HG03575 (cell line): Measurements from ENCODE around the gene CDH4.

Experiments used
- ATAC-seq: cut with Tn5 transposase; IDR thresholded peaks from one replicate; pipeline ENCODE4 v1.9.1; 2021; ENCODE audit not compliant: unreplicated experiment, insufficient number of reproducible peaks, low FRiP score; ENCODE audit errors: extremely low read depth

Gene CDH4

GRCh38 chr20:61737812-61738443 lies 485.9 kb downstream of the CDH4 start:
- ATAC-seq = no peak

DNA sequence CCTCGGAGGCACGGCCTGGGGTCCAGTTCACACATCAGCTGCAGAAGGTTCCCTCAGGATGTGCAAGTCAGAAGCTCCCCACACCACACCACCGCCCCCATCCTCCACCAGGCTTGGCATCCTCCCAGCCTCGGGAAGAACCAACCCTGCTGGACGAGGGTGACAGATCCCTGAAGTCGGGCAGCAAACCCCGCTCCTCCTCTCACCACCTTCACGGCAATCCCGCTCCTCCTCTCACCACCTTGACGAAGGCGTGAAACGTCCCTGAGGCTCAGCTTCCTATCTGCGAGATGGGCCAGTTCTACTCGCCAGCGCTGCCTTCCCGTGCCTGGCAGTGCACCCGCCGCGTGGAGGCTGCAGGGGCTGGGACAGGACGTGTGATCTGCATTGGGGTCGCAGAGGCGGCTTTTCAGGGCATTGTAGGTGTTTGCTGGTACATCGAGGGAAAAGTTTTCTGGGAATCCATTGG lies 486.6 kb downstream of the CDH4 start:
- no peak for ATAC-seq

- ATAC-seq = no peak
Observed at GRCh38 chr20:61739086-61739831, 487.2 kb downstream of the CDH4 start.

GRCh38 chr20:61739832-61740118 lies 487.7 kb downstream of the CDH4 start:
- no peak for ATAC-seq

DNA sequence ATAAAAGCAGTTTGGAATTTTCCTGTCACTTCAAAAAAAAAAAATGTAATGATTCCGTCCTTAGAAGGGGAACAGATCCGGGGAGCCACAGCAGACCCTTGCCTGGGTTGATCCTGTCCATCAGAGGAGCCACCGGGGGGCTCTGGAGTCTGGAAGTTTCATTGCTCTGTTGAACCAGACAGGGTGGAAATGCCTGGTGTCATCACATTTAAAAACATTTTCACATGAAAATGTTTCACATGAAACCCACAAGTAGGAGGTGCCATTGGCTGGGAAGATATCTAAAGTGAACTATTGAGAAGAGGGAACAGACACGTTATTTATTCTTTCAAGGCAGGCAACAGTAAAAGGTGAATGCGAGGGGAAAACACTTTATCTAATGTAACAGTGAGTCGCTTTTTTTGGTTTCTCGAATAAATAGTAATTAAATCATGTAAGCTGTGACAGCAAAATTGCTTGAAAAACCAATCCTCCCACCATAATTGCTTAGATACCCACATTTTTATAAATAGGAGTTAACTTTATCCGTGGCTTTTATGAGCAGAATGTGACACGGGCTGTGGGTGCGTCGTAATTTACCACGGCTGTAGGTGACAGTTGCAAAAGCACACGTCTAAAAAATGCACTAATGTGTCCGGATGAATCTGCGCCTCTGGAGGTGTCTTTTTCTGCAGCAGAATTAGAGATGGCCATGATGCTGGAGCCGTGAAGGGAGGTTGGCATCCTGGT lies 490.2 kb downstream of the CDH4 start:
- no peak for ATAC-seq

GRCh38 chr20:61743606-61744005 lies 491.5 kb downstream of the CDH4 start:
- ATAC-seq = no peak

- no peak for ATAC-seq
Observed at GRCh38 chr20:61744691-61745396, 492.8 kb downstream of the CDH4 start.

DNA sequence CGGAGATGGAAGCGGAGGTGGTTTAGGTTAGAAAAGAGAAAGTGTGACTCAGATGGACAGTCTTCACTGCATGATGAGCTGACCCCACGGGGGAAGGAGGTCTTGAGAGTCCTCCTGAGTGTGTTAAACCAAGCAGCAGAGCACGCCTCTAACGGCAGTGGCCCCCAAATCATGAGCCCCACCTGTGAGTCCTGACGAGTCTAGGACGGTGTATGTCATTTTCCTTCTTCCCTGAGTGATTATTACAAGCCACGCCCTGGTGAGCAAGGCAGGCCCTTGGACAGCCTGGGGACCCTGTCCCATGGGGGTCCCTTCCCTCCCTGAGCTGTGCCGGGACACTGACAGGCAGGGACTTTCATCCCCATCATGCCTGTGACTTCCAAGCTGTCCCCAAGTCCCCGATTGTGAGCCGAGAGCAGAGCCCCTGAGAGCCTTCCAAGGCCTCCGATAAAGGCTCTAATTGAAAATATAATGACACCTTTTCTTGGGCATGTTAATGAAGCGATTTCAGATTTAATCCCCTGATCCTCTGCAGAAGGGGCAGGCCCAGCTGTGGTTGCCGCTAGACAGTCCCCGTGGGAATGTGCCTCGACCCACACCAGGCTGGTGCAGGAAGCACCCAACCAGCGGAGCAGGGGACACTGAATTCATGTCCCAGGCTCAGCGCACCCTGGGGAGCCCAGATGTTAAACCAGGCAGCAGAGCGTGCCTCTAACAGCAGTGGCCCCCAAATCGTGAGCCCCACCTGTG lies 493.5 kb downstream of the CDH4 start:
- ATAC-seq = no peak

DNA sequence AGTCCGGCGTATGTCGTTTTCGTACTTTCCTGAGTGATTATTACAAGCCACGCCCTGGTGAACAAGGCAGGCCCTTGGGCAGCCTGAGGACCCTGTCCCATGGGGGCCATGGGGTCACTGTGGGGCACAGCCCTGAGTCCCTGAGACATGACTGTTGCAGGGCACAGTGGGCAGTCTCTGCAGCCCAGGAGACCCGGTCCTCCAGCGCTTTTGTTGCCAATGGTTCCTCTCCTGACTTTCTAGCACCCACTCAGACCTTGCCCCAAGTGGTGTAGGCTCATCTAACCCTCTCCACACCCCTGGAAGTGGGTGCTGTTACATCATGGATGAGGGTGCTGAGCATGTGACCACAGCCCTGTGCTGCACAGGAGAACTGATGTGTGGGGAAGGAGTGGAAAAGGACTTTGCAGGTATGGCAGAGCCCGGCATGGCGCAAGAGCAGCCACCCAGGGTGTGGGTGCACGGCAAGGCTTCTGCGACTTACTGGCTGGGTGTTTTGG lies 494.1 kb downstream of the CDH4 start:
- no peak for ATAC-seq

- ATAC-seq = no peak
Observed at GRCh38 chr20:61746781-61747180, 494.7 kb downstream of the CDH4 start.

- no peak for ATAC-seq
Observed at GRCh38 chr20:61748376-61748775, 496.3 kb downstream of the CDH4 start.

DNA sequence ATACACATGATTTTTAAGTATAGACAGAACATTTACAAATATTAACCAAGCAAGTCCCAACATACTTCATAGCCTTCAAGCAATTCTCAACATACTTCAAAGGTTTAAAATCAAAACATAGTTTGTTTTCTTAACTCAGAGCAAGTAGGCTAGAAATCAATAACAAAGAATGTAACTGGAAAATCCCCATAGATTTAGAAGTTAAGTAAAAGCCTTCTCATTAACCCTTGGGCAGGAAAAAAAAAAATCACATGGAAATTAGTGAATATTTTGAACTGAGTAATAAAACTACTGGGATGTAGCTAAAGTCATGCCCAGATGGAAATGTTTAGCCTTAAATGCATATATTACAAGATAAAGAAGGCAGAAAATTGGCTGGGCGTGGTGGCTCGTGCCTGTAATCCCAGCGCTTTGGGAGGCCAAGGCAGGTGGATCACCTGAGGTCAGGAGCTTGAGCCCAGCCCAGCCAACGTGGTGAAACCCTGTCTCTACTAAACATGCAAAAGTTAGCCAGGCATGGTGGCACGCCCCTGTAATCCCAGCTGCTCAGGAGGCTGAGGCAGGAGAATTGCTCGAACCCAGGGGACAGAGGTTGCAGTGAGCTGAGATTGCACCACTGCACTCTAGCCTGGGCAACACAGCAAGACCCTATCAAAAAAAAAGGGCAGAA lies 497.5 kb downstream of the CDH4 start:
- no peak for ATAC-seq

- ATAC-seq = no peak
Observed at GRCh38 chr20:61750093-61750492, 498.0 kb downstream of the CDH4 start.

DNA sequence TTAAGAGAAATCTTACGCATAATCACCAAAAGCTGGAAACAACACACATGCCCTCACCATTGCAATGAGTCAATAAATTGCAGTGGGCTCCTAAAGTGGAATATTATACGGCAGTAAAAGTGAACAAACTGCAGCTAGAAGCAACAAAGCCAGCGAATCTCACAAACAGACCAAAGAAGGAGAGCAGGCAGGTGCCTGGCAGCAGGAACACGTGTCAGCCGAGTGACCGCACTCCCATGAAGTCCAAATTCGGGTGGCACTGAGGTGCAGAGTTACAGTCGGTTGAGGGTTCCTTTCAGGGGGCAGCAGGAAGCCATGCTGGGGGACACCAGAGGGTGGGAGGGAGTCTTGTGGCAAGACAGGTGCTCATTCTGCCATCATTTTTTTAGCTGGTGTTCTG lies 500.5 kb downstream of the CDH4 start:
- ATAC-seq = no peak

DNA sequence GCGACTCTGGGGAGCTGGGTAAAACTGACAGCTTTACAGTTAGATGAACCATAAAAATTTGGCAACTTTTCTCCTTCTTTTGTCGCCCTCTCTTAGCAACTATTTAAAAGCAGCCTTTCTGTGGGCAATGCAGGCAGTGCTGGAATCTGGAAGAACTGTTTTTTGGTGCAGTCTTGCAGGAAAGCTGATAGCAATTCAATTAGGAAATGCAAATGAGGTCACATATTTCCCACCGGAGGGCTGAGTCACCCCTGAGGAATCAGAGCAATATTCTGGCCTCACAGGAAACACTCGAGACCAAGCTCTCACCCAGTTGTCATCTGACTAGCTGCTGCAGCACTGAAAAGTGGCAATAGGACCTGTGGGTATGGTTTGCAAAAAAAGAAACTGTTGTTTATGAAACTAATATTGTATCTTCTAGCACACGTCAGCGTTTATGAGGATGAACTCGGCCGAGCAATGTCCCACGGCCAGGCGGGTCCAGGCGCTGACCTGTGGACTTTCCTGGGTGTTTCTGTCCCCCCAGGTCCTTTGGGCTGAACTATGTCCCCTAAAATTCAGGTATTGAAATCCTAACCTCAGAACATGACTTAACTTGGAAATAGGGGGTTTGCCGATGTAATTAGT lies 501.4 kb downstream of the CDH4 start:
- no peak for ATAC-seq

DNA sequence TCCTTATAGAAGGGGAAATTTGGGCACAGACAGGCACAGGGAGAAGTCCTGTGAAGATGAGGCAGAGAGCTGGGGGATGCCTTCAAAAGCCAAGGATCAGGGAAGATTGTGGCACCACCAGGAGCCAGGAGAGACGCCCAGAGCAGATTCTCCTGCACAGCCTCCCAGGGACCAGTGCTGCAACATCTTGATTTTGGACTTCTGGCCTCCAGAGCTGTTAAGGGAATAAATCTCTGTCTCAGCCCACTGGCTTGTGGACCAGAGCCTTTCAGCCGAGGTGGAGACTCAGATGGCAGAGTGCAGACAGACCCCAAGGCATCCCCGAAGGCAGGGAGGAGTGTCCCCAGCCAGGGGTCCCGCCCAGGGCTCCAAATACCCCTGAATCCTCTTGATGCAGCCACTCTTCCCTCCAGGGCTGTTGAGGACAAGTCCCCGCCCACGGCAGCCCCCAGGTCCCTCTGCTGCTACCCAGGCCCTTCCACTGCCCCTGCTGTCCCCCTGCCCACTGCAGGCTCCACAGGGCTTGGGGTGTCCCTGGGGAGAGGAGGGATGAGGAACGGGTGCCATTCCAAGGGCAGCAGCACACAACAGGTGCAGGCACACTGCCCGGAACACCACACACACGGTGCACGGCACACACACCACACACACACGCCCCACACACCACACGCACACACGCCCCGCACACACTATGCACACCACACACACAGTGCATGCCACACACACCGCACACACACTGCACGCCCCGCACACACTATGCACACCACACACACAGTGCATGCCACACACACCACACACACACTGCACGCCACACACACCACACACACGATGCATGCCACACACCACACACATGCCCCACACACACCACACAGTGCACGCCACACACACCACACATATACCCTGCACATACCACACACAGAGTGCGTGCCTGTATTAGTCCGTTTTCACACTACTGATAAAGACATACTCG lies 502.2 kb downstream of the CDH4 start:
- no peak for ATAC-seq
